Kidney (tissue), 14 donors: ENCODE measurements around the gene SPIN1. TPM values are rescaled to one million over a fixed set of nuclear protein-coding genes. Genes with fewer than 3 reads are reported as not detected.

Experiments used
- DNase-seq, 5 donors: peaks; one replicate each; pipeline ENCODE4 v3.0.0-alpha.2; 2013 to 2020
- FAIRE-seq: peaks from 2 replicates; lab custom pipeline; 2012; peaks lifted over from hg19 to GRCh38; lab: Jason Lieb, UNC
- H3K27ac ChIP-seq, 2 donors: one replicate each; pipeline ENCODE4 v1.7.0; 2013; ENCODE audit warnings: low read depth in 2 of 2, low read length in 2 of 2, inconsistent platforms in 1 of 2
- H3K27me3 ChIP-seq: one replicate; pipeline ENCODE4 v1.7.1; 2013; ENCODE audit warnings: low read length, inconsistent platforms; ENCODE audit not compliant: control insufficient read depth, insufficient read depth
- H3K36me3 ChIP-seq, 3 donors: one replicate each; pipeline versions ENCODE4 v1.7.0 to v1.7.1; 2013; ENCODE audit warnings: low read length in 3 of 3, control low read depth in 1 of 3, inconsistent platforms in 1 of 3; ENCODE audit not compliant: insufficient read depth in 3 of 3, control insufficient read depth in 2 of 3
- H3K4me1 ChIP-seq, 3 donors: one replicate each; pipeline versions ENCODE4 v1.7.0 to v1.7.1; 2013; ENCODE audit warnings: low read length in 3 of 3, inconsistent platforms in 1 of 3, low read depth in 1 of 3; ENCODE audit not compliant: control insufficient read depth in 2 of 3, insufficient read depth in 2 of 3
- H3K4me3 ChIP-seq, 3 donors: one replicate each; pipeline versions ENCODE4 v1.7.0 to v1.8.1; 2013; ENCODE audit warnings: low read length in 3 of 3, control low read depth in 1 of 3, inconsistent platforms in 1 of 3
- H3K9ac ChIP-seq, 3 donors: one replicate each; pipeline versions ENCODE4 v1.7.0 to v1.7.1; 2013; ENCODE audit warnings: low read length in 3 of 3, control low read depth in 1 of 3, inconsistent platforms in 1 of 3
- H3K9me3 ChIP-seq, 3 donors: one replicate each; pipeline versions ENCODE4 v1.7.0 to v1.7.1; 2013; ENCODE audit warnings: low read length in 3 of 3, control low read depth in 1 of 3, inconsistent platforms in 1 of 3; ENCODE audit not compliant: control insufficient read depth in 2 of 3, insufficient read depth in 1 of 3
- CTCF ChIP-seq: IDR thresholded peaks from 3 replicates; pipeline ENCODE4 v1.5.1; 2012; ENCODE audit warnings: mild to moderate bottlenecking, moderate library complexity, borderline replicate concordance; ENCODE audit not compliant: insufficient read depth; ENCODE audit errors: extremely low read depth
- intact Hi-C: fragments of 100-400 bp; cut with DNase I; formaldehyde crosslinking; loops from one replicate; pipeline ENCODE4 v1.11.1; 2022
- polyA plus RNA-seq: library from polyadenylated mRNA; stranded (reverse); fragments of 350-450 nt; fragmentation: Illumina TruSeq; extraction: RNeasy Lipid Tissue Mini Kit (QIAGEN cat#74804); gene quantifications from one replicate; pipeline ENCODE4 v1.2.3, GENCODE V29; 2014; ENCODE audit warnings: low read depth, low replicate concordance; ENCODE audit not compliant: insufficient read depth
- total RNA-seq: library from RNA; stranded (reverse); fragmentation: NEBNext Ultra II Directional; extraction: Animal tissue kit (Norgen Biotek cat#: 25700); gene quantifications from one replicate; pipeline ENCODE4 v1.2.1, GENCODE V29; 2021
- donor health status: control.
- donor health status: control.
- donor health status: control.
- donor health status: control.
- donor health status: control.
- donor health status: DM: yes; HTN: yes; CAD: no.
- donor health status: Normal renal cell carcinoma (clear cell type).

Gene SPIN1
- total and polyA plus RNA-seq, 2 donors from 2014 or later: 27.9 to 88.7 TPM

- FAIRE-seq (no peak), DNase-seq (no peak)
- H3K27ac ChIP-seq: no peak overlapping the region
- TF ChIP-seq CTCF: no peak
- H3K9me3 ChIP-seq: peaks cover 0 to 9% (median 0%) of the 10 kb centered on the region in 3 donors
- H3K27me3 ChIP-seq: no peaks in the 10 kb centered on the region
- no peak overlapping the region for H3K9ac ChIP-seq
- no peaks in the 10 kb centered on the region for H3K4me1 ChIP-seq
- H3K4me3 ChIP-seq: no peak overlapping the region
- intact Hi-C loops: no loop called here
- H3K36me3 ChIP-seq: no peaks in the 10 kb centered on the region
Observed at GRCh38 chr9:88511906-88512305, 123.7 kb downstream of the SPIN1 start.

- no peak for TF ChIP-seq CTCF
- FAIRE-seq: no peak
- peak in 1 of 5 donors; percentile 10 for DNase-seq
- H3K9me3 ChIP-seq: peaks cover 0 to 3% (median 0%) of the 10 kb centered on the region in 3 donors
- H3K9ac ChIP-seq: no peak overlapping the region
- intact Hi-C loops: no loop called here
- H3K4me1 ChIP-seq: no peaks in the 10 kb centered on the region
- H3K4me3 ChIP-seq: no peak overlapping the region
- no peaks in the 10 kb centered on the region for H3K36me3 ChIP-seq
- H3K27ac ChIP-seq: no peak overlapping the region
- H3K27me3 ChIP-seq: no peaks in the 10 kb centered on the region
Observed at GRCh38 chr9:88514247-88514646, 126.0 kb downstream of the SPIN1 start.

DNA sequence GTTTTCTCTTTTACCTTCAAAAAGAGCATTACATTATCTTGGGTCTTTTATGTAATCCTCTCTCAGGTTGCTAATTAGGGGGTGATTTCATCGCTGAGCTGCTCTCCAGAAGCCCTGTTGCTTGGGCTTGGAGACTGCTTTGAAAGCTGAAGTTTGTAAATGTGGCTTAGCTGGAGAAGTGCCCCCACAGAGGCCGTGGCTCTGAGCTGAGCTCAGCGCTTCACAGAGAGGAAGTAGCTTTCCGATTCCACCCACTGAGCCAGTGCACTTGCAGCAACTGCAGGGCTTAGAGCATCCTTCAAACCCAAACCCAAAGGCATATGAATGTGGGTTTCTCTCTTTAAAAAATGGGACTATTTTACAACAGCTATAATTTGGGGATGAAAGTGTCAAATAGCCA, 133.1 kb downstream of the SPIN1 start:
- Histone ChIP-seq H3K36me3 (no peaks in the 10 kb centered on the region), H3K4me3 (no peak overlapping the region), H3K9me3 (no peaks in the 10 kb centered on the region), H3K4me1 (no peaks in the 10 kb centered on the region), H3K27me3 (no peaks in the 10 kb centered on the region), H3K9ac (no peak overlapping the region), H3K27ac (no peak overlapping the region)
- DNase-seq (peak in 1 of 5 donors; percentile 24), FAIRE-seq (no peak)
- no peak for TF ChIP-seq CTCF
- intact Hi-C loops: no loop called here

- Histone ChIP-seq H3K9me3 (no peaks in the 10 kb centered on the region), H3K27me3 (no peaks in the 10 kb centered on the region), H3K36me3 (no peaks in the 10 kb centered on the region), H3K4me3 (no peak overlapping the region), H3K27ac (no peak overlapping the region), H3K4me1 (no peaks in the 10 kb centered on the region), H3K9ac (no peak overlapping the region)
- DNase-seq: peak in 1 of 5 donors; percentile 35
- intact Hi-C loops: no loop called here
- FAIRE-seq: no peak
- no peak for TF ChIP-seq CTCF
Observed at GRCh38 chr9:88522360-88522759, 134.1 kb downstream of the SPIN1 start.
